ENCODE data around the gene ALDH3B1.
"Not testable (repeated sequence)": the region's sequence is repeated elsewhere in the genome, so short reads cannot be mapped to it uniquely, and the experiment has no call there.

The ALDH3B1 gene

GRCh38 chr11:68010090-68011041 lies at the start of gene ALDH3B1:
TSS of gene ALDH3B1 (plus strand) at chr11:68010327. CDS start at chr11:68015298, 4,971 bp downstream.
- peak within 1 kb of the TSS; percentile 80 for H3K4me3 ChIP-seq (ENCODE audit: low read depth, low read length)
- TF ChIP-seq POLR2A (IDR thresholded peaks at IDR 0.05; ENCODE audit: extremely low read depth, insufficient read length), result peak; percentile 82
- peak; percentile 94 for TF ChIP-seq MYC (IDR thresholded peaks at IDR 0.05; ENCODE audit: low read depth, low read length)
- peak; percentile 8 for TF ChIP-seq CTCF (IDR thresholded peaks at IDR 0.05; ENCODE audit: low read depth, low read length)
- TF ChIP-seq, protein P1, sequence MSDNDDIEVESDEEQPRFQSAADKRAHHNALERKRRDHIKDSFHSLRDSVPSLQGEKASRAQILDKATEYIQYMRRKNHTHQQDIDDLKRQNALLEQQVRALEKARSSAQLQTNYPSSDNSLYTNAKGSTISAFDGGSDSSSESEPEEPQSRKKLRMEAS (IDR thresholded peaks at IDR 0.05; ENCODE audit: low read depth, low read length), result peak; percentile 83
- peak; percentile 100 for DNase-seq (ENCODE audit: low read depth)

DNA sequence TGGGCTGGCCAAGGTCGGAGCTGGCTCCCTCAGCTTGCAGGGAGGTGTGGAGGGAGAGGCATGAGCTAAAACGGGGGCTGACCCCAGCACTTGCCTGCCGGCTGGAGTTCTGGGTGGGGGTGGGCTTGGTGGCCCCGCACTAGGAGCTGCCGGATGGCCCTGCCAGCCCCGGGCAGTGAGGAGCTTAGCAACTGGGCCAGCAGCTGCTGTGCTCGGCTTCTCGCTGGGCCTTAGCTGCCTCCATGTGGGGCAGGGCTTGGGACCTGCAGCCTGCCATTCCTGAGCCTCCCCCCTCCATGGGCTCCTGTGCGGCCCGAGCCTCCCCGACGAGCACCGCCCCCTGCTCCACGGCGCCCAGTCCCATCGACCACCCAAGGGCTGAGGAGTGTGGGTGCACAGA lies 46.9 kb upstream of the ALDH3B1 start:
- not testable (repeated sequence) for H3K4me3 ChIP-seq (ENCODE audit: low read depth, low read length); DNase-seq (ENCODE audit: low read depth)

GRCh38 chr11:67963879-67964278 lies 46.2 kb upstream of the ALDH3B1 start:
- not testable (repeated sequence) for DNase-seq (ENCODE audit: low read depth); H3K4me3 ChIP-seq (ENCODE audit: low read depth, low read length)

- not testable (repeated sequence) for DNase-seq (ENCODE audit: low read depth); H3K4me3 ChIP-seq (ENCODE audit: low read depth, low read length)
Measured at GRCh38 chr11:67964746-67965145, 45.4 kb upstream of the ALDH3B1 start.

- DNase-seq (ENCODE audit: low read depth); H3K4me3 ChIP-seq (ENCODE audit: low read depth, low read length): not testable (repeated sequence)
Measured at GRCh38 chr11:67965830-67966348, 44.2 kb upstream of the ALDH3B1 start.

DNA sequence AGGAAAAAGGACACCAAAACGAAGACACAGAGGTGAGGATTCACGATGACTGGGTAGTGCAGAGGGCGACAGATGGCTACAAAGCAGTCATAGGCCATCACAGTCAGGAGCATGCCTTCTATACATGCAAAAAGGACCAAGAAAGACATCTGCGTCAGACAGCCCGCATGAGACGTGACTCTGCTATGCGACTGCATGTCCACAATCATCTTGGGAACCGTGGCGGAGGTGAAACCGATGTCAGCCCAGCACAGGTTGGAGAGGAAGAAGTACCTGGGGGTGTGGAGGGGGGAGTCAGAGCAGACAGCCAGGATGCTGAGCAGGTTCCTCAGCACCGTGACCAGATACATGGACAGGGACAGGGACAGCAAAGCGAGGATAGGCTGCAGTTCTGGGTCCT lies 35.4 kb upstream of the ALDH3B1 start:
- DNase-seq (ENCODE audit: low read depth); H3K4me3 ChIP-seq (ENCODE audit: low read depth, low read length): not testable (repeated sequence)

GRCh38 chr11:67978766-67979418 lies 31.2 kb upstream of the ALDH3B1 start:
- H3K4me3 ChIP-seq (ENCODE audit: low read depth, low read length); DNase-seq (ENCODE audit: low read depth): not testable (repeated sequence)

- not testable (repeated sequence) for H3K4me3 ChIP-seq (ENCODE audit: low read depth, low read length); DNase-seq (ENCODE audit: low read depth)
Measured at GRCh38 chr11:67981226-67981625, 28.9 kb upstream of the ALDH3B1 start.

DNA sequence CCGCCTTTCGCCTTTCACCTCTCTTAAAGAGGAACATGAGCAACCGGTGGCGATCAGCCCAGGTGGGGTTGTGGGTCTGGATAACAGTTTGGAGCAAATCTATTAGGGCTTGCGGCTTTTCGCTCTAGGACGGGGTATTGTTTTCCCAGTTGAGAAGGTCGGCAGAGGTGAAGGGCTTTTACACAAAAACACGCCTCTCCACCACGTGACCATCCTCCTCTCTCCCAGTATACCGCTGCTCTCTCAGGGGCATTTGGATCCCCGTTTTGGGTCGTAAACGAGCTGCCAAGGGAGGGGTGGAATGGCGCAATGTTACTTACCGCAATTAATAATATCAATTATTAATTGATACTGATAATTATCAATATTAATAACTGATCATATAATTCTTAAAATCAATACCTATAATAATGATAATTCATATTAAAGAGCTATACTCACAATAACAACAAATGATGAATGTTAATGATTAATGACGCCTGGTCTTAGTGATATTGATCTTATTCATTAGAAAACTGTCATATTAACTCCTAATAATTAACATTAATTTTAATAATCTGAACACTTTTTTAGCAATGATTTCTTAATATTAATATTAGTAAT lies 27.8 kb upstream of the ALDH3B1 start:
- H3K4me3 ChIP-seq (ENCODE audit: low read depth, low read length); DNase-seq (ENCODE audit: low read depth): not testable (repeated sequence)

DNA sequence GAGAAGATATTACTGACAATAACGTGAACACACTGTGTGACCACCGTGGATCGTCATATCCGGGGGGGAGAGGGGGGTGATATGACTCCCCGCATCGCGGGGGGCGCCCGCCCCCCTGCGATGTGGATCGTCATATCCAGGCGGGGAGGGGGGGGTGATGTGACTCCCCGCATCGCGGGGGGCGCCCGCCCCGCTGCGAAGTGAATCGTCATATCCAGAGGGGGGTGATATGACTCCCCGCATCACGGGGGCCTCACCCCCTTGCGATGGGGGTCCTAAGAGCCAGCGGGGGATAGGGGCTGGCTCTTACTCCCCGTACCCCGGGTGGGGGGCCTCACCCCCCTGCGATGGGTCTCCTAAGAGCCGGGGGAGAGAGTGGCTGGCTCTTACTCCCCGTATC lies 26.2 kb upstream of the ALDH3B1 start:
- no peak for DNase-seq (ENCODE audit: low read depth)
- no peak overlapping the region for H3K4me3 ChIP-seq (ENCODE audit: low read depth, low read length)
- TF ChIP-seq MYC (IDR thresholded peaks at IDR 0.05; ENCODE audit: low read depth, low read length), result no peak
- no peak for TF ChIP-seq POLR2A (IDR thresholded peaks at IDR 0.05; ENCODE audit: extremely low read depth, insufficient read length)
- TF ChIP-seq CTCF (IDR thresholded peaks at IDR 0.05; ENCODE audit: low read depth, low read length), result no peak
- TF ChIP-seq, protein P1 (IDR thresholded peaks at IDR 0.05; ENCODE audit: low read depth, low read length), result no peak

GRCh38 chr11:67985302-67985701 lies 24.8 kb upstream of the ALDH3B1 start:
- not testable (repeated sequence) for H3K4me3 ChIP-seq (ENCODE audit: low read depth, low read length); DNase-seq (ENCODE audit: low read depth)

GRCh38 chr11:67990546-67991346 lies 19.4 kb upstream of the ALDH3B1 start:
- not testable (repeated sequence) for H3K4me3 ChIP-seq (ENCODE audit: low read depth, low read length); DNase-seq (ENCODE audit: low read depth)

DNA sequence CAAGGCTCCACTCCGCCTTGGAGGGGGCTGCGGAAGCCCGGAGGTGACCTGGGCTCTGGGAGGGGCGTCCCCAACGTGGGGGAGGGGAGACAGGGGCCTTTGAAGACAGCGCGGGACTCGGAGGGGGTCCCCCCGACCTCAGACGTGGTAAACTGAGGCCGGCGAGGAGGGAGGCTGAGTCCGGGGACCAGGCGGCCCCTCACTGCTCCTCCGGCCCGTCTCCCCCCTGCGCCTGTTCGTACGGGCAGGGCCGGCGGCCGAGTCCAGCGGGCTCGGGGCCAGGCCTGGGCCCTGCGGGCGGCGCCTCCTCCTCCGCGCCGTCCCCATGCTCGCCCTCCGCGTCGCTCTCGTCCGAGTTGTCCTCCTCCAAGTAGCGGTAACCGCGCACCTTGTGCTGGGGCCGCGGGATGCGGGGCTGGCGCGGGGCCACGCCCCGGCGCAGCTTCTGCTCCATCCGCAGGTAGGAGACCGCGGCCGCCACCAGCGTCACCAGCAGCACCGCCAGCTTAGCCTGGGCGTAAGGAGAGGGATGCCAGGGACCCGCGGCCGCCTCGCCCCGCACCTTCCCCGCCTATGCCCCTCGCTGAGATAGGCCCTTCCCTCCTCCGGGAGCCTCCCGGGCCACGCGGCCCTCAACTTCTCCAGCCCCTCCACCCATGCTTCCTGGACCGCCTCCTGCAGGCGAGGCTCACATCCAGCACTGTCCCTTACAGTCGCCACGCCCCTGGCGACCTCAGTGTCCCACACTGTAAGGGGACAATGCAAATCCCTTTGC lies 18.6 kb upstream of the ALDH3B1 start:
- DNase-seq (ENCODE audit: low read depth); H3K4me3 ChIP-seq (ENCODE audit: low read depth, low read length): not testable (repeated sequence)
